Stimulated activated naive B cell treated with anti-CD40 and anti-IgM and Interleukin-4, amounts not matched to agents 10 μg/mL and 1 μg/mL and 100 μg/mL, for 72 hours (primary cell): ENCODE measurements around the gene EXOC6.

ENCODE experiments used
- ATAC-seq, 2 donors: fragments of 150-1000 bp; cut with Tn5 transposase; replicated peaks; 2 replicates each; pipeline ENCODE4 v1.10.0; 2021; ENCODE audit warnings: moderate library complexity in 1 of 2
- DNase-seq: peaks from one replicate; pipeline ENCODE4 v3.0.0; 2021
- H3K27ac Mint-ChIP-seq: one replicate; pipeline ENCODE4 v1.8.0; 2022; ENCODE audit warnings: mild to moderate bottlenecking, mixed read lengths
- H3K27me3 Mint-ChIP-seq, 2 donors: one replicate each; pipeline ENCODE4 v1.8.0; 2022; ENCODE audit warnings: mixed read lengths in 2 of 2
- H3K36me3 Mint-ChIP-seq, 2 donors: one replicate each; pipeline ENCODE4 v1.8.0; 2022; ENCODE audit warnings: mixed read lengths in 2 of 2, mild to moderate bottlenecking in 1 of 2
- H3K4me1 Mint-ChIP-seq, 2 donors: one replicate each; pipeline ENCODE4 v1.8.0; 2022; ENCODE audit warnings: mixed read lengths in 2 of 2, mild to moderate bottlenecking in 1 of 2
- H3K4me3 Mint-ChIP-seq, 2 donors: one replicate each; pipeline ENCODE4 v1.8.0; 2022; ENCODE audit warnings: mild to moderate bottlenecking in 2 of 2, mixed read lengths in 2 of 2, moderate library complexity in 1 of 2
- H3K9me3 Mint-ChIP-seq, 2 donors: one replicate each; pipeline ENCODE4 v1.8.0; 2022; ENCODE audit warnings: mixed read lengths in 2 of 2, mild to moderate bottlenecking in 1 of 2

The EXOC6 gene

GRCh38 chr10:93067443-93068365 is 219.4 kb downstream of the EXOC6 start:
- Mint-ChIP-seq H3K27me3 (peaks cover 80 to 89% of the 10 kb centered on the region in 2 donors), H3K4me1 (peaks cover 23 to 44% of the 10 kb centered on the region in 2 donors), H3K4me3 (no peak overlapping the region), H3K27ac (peak overlapping the region; percentile 82), H3K36me3 (no peaks in the 10 kb centered on the region), H3K9me3 (no peaks in the 10 kb centered on the region)
- no peak for DNase-seq
- no peak for ATAC-seq

GRCh38 chr10:93068411-93069244 is 220.3 kb downstream of the EXOC6 start:
- Mint-ChIP-seq H3K36me3 (no peaks in the 10 kb centered on the region), H3K27me3 (peaks cover 77 to 91% of the 10 kb centered on the region in 2 donors), H3K27ac (peak overlapping the region; percentile 62), H3K9me3 (no peaks in the 10 kb centered on the region), H3K4me3 (peak overlapping the region; percentile 7 to 46), H3K4me1 (peaks cover 27 to 49% of the 10 kb centered on the region in 2 donors)
- DNase-seq: no peak
- ATAC-seq: no peak

GRCh38 chr10:93069245-93069561 is 220.9 kb downstream of the EXOC6 start:
- DNase-seq (no peak), ATAC-seq (no peak)
- H3K9me3 Mint-ChIP-seq: no peaks in the 10 kb centered on the region
- no peak overlapping the region for H3K27ac Mint-ChIP-seq
- peaks cover 0 to under 1% of the 10 kb centered on the region in 2 donors for H3K36me3 Mint-ChIP-seq
- H3K27me3 Mint-ChIP-seq: peaks cover 73 to 87% of the 10 kb centered on the region in 2 donors
- H3K4me1 Mint-ChIP-seq: peaks cover 28 to 55% of the 10 kb centered on the region in 2 donors
- no peak overlapping the region for H3K4me3 Mint-ChIP-seq

- ATAC-seq (no peak), DNase-seq (no peak)
- Mint-ChIP-seq H3K4me3 (peak overlapping the region in 1 of 2 donors; percentile 7), H3K9me3 (no peaks in the 10 kb centered on the region), H3K27ac (peak overlapping the region; percentile 78), H3K4me1 (peaks cover 31 to 61% of the 10 kb centered on the region in 2 donors), H3K36me3 (peaks cover 0 to 4% of the 10 kb centered on the region in 2 donors), H3K27me3 (peaks cover 70 to 84% of the 10 kb centered on the region in 2 donors)
Observed at GRCh38 chr10:93070378-93071176, 222.3 kb downstream of the EXOC6 start.

GRCh38 chr10:93071177-93071472 is 222.8 kb downstream of the EXOC6 start:
- DNase-seq (no peak), ATAC-seq (no peak)
- Mint-ChIP-seq H3K27me3 (peaks cover 73 to 87% of the 10 kb centered on the region in 2 donors), H3K4me3 (peak overlapping the region; percentile 7 to 26), H3K4me1 (peaks cover 33 to 63% of the 10 kb centered on the region in 2 donors), H3K27ac (peak overlapping the region; percentile 61), H3K9me3 (no peaks in the 10 kb centered on the region), H3K36me3 (peaks cover 0 to 4% of the 10 kb centered on the region in 2 donors)

GRCh38 chr10:93071674-93072224 is 223.4 kb downstream of the EXOC6 start:
- peaks cover 71 to 87% of the 10 kb centered on the region in 2 donors for H3K27me3 Mint-ChIP-seq
- H3K4me3 Mint-ChIP-seq: peak overlapping the region; percentile 80 to 84

GRCh38 chr10:93072225-93072712 is 223.9 kb downstream of the EXOC6 start:
- peak overlapping the region; percentile 80 to 84 for H3K4me3 Mint-ChIP-seq
- peak overlapping the region; percentile 71 for H3K27ac Mint-ChIP-seq
- DNase-seq (no peak), ATAC-seq (no peak)
- peaks cover 33 to 68% of the 10 kb centered on the region in 2 donors for H3K4me1 Mint-ChIP-seq
- H3K36me3 Mint-ChIP-seq: peaks cover 0 to 4% of the 10 kb centered on the region in 2 donors
- H3K9me3 Mint-ChIP-seq: no peaks in the 10 kb centered on the region
- peaks cover 68 to 84% of the 10 kb centered on the region in 2 donors for H3K27me3 Mint-ChIP-seq

More at GRCh38 chr10:93071674-93072224, 223.4 kb downstream of the EXOC6 start:
- Mint-ChIP-seq H3K9me3 (no peaks in the 10 kb centered on the region), H3K36me3 (peaks cover 0 to 4% of the 10 kb centered on the region in 2 donors), H3K27ac (no peak overlapping the region), H3K4me1 (peaks cover 33 to 67% of the 10 kb centered on the region in 2 donors)
- no peak for ATAC-seq
- no peak for DNase-seq

GRCh38 chr10:93072713-93073538 is 224.6 kb downstream of the EXOC6 start:
- no peak for DNase-seq
- Mint-ChIP-seq H3K4me1 (peaks cover 33 to 68% of the 10 kb centered on the region in 2 donors), H3K27me3 (peaks cover 61 to 78% of the 10 kb centered on the region in 2 donors), H3K9me3 (no peaks in the 10 kb centered on the region), H3K4me3 (peak overlapping the region; percentile 60 to 84), H3K36me3 (peaks cover 0 to 4% of the 10 kb centered on the region in 2 donors), H3K27ac (peak overlapping the region; percentile 9)
- ATAC-seq: peak in 1 of 2 donors; percentile 8

- ATAC-seq: peak; percentile 71 to 80
- peak within 1 kb of the TSS; percentile 84 to 88 for H3K4me3 Mint-ChIP-seq
- peaks cover 30 to 62% of the 10 kb centered on the region in 2 donors for H3K4me1 Mint-ChIP-seq
- H3K27me3 Mint-ChIP-seq: peaks cover 58 to 71% of the 10 kb centered on the region in 2 donors
- DNase-seq: peak; percentile 64
- H3K9me3 Mint-ChIP-seq: no peaks in the 10 kb centered on the region
- peak within 1 kb of the TSS; percentile 95 for H3K27ac Mint-ChIP-seq
- H3K36me3 Mint-ChIP-seq: peaks cover 0 to 4% of the 10 kb centered on the region in 2 donors
Observed at GRCh38 chr10:93073539-93074146, 225.3 kb downstream of the EXOC6 start, which contains the start of gene CYP26A1. CYP26A1 (plus strand) TSS chr10:93073893; CDS start chr10:93073935, 42 bp downstream.

GRCh38 chr10:93074147-93074596 is 225.9 kb downstream of the EXOC6 start:
- Mint-ChIP-seq H3K9me3 (no peaks in the 10 kb centered on the region), H3K27ac (peak overlapping the region; percentile 95), H3K4me3 (peak overlapping the region; percentile 84 to 88), H3K36me3 (peaks cover 0 to 4% of the 10 kb centered on the region in 2 donors), H3K27me3 (peaks cover 53 to 67% of the 10 kb centered on the region in 2 donors), H3K4me1 (peaks cover 28 to 58% of the 10 kb centered on the region in 2 donors)
- DNase-seq (no peak), ATAC-seq (peak; percentile 25 to 43)

- peak overlapping the region; percentile 84 to 88 for H3K4me3 Mint-ChIP-seq
- H3K27me3 Mint-ChIP-seq: peaks cover 55 to 69% of the 10 kb centered on the region in 2 donors
- DNase-seq (no peak), ATAC-seq (peak in 1 of 2 donors; percentile 17)
- peaks cover 0 to 4% of the 10 kb centered on the region in 2 donors for H3K36me3 Mint-ChIP-seq
- H3K27ac Mint-ChIP-seq: peak overlapping the region; percentile 95
- peaks cover 28 to 58% of the 10 kb centered on the region in 2 donors for H3K4me1 Mint-ChIP-seq
- no peaks in the 10 kb centered on the region for H3K9me3 Mint-ChIP-seq
Observed at GRCh38 chr10:93074597-93075368, 226.5 kb downstream of the EXOC6 start.
